Endothelial cell of umbilical vein (primary cell): ENCODE measurements around the gene PDCD2L. TPM values are rescaled to one million over a fixed set of nuclear protein-coding genes. Genes with fewer than 3 reads are reported as not detected.

ENCODE experiments used
- BruUV-seq: library from RNA; stranded (reverse); fragments of 400-500 nt; replicated peaks from 2 replicates; lab custom pipeline; 2021; lab: Mats Ljungman, UMichigan
- CTCF ChIA-PET: fragments of 300-600, 350-600 bp; sonication (Branson Sonifier 250); formaldehyde crosslinking; loops from one replicate; lab custom pipeline; 2021; ENCODE audit warnings: antibody characterized with exemption, inconsistent platforms; lab: Charles Lee
- POLR2A ChIA-PET: fragments of 300-600, 350-600 bp; sonication (Branson Sonifier 250); formaldehyde crosslinking; loops from one replicate; lab custom pipeline; 2021; ENCODE audit warnings: antibody characterized with exemption, inconsistent platforms; lab: Charles Lee
- DNase-seq: peaks from one replicate; pipeline ENCODE4 v3.0.0-alpha.2; 2011; ENCODE audit warnings: low read depth, low spot score
- FAIRE-seq: peaks from 2 replicates; lab custom pipeline; 2011; peaks lifted over from hg19 to GRCh38; lab: Jason Lieb, UNC
- H2AFZ ChIP-seq: 2 replicates; pipeline ENCODE4 v1.6.0; 2012; ENCODE audit warnings: low read depth, low read length, control low read depth, inconsistent platforms
- H3K27ac ChIP-seq: 2 replicates; pipeline ENCODE4 v1.5.1; 2011; ENCODE audit warnings: low read depth, mild to moderate bottlenecking, control low read depth, low read length, moderate library complexity; ENCODE audit not compliant: insufficient read depth
- H3K27me3 ChIP-seq, 2 experiments: 2 replicates each; pipeline versions ENCODE4 v1.6.0 to v1.6.1; 2011; ENCODE audit warnings: low read length in 2 of 2, mixed read lengths in 1 of 2; ENCODE audit not compliant: control insufficient read depth in 2 of 2, insufficient read depth in 2 of 2
- H3K36me3 ChIP-seq, 2 experiments: 2 replicates in 1 of 2; 3 replicates in 1 of 2; pipeline ENCODE4 v1.5.1; 2011; ENCODE audit warnings: low read length in 2 of 2, mild to moderate bottlenecking in 1 of 2, moderate library complexity in 1 of 2; ENCODE audit not compliant: control insufficient read depth in 2 of 2, insufficient read depth in 2 of 2; ENCODE audit errors: extremely low read depth in 1 of 2
- H3K4me1 ChIP-seq: 3 replicates; pipeline ENCODE4 v1.5.1; 2011; ENCODE audit warnings: mild to moderate bottlenecking, low read length; ENCODE audit not compliant: control insufficient read depth, insufficient read depth; ENCODE audit errors: extremely low read depth
- H3K4me2 ChIP-seq: 2 replicates; pipeline ENCODE4 v1.6.1; 2011; ENCODE audit warnings: low read length, control low read depth, mixed read lengths; ENCODE audit not compliant: insufficient read depth
- H3K4me3 ChIP-seq, 3 experiments: fragments of 200-600 bp in 1 of 3; sonication (generic), shearing (Covaris generic) in 1 of 3; replicated peaks in 1 of 3; 2 replicates each; pipeline ENCODE4 v1.5.1; 2011 to 2016; ENCODE audit warnings: control low read depth in 3 of 3, low read length in 3 of 3, mild to moderate bottlenecking in 2 of 3, inconsistent platforms in 1 of 3, low read depth in 1 of 3, moderate library complexity in 1 of 3; ENCODE audit not compliant: insufficient read depth in 1 of 3
- H3K79me2 ChIP-seq: 2 replicates; pipeline ENCODE4 v1.6.0; 2012; ENCODE audit warnings: low read length, inconsistent platforms; ENCODE audit not compliant: control insufficient read depth, insufficient read depth
- H3K9ac ChIP-seq: replicated peaks from 2 replicates; pipeline ENCODE3; 2011; ENCODE audit warnings: low read length, control low read depth; ENCODE audit not compliant: insufficient read depth; ENCODE audit errors: extremely low read depth
- H3K9me1 ChIP-seq: replicated peaks from 3 replicates; pipeline ENCODE4 v1.6.0; 2011; ENCODE audit warnings: mild to moderate bottlenecking, low read length; ENCODE audit not compliant: control insufficient read depth, insufficient read depth; ENCODE audit errors: extremely low read depth
- H3K9me3 ChIP-seq: replicated peaks from 2 replicates; pipeline ENCODE4 v1.5.1; 2012; ENCODE audit warnings: low read length, inconsistent platforms; ENCODE audit not compliant: control insufficient read depth, insufficient read depth
- H4K20me1 ChIP-seq: replicated peaks from 2 replicates; pipeline ENCODE3; 2011; ENCODE audit warnings: mild to moderate bottlenecking, low read length; ENCODE audit not compliant: control insufficient read depth, insufficient read depth; ENCODE audit errors: extremely low read depth
- CTCF ChIP-seq, 2 donors: IDR thresholded peaks; 1 replicate in 1 of 2; 2 replicates in 1 of 2; pipeline ENCODE4 v1.5.1; 2011; ENCODE audit warnings: low read length in 2 of 2, mild to moderate bottlenecking in 2 of 2, moderate library complexity in 2 of 2, control low read depth in 1 of 2, inconsistent platforms in 1 of 2, low read depth in 1 of 2; ENCODE audit not compliant: insufficient read depth in 1 of 2; ENCODE audit errors: extremely low read depth in 1 of 2
- FOS ChIP-seq: IDR thresholded peaks from 2 replicates; pipeline ENCODE4 v1.6.1; 2011; ENCODE audit warnings: mild to moderate bottlenecking, low read length, moderate library complexity, borderline replicate concordance; ENCODE audit not compliant: insufficient read depth
- dilution Hi-C: fragments of 300-500 bp; cut with MboI; formaldehyde crosslinking; loops from one replicate; pipeline ENCODE4 v1.15.0; 2019; ENCODE audit warnings: low sequenced_read_pairs; ENCODE audit not compliant: extremely low pct_ligation_motif_present
- intact Hi-C: fragments of 100-400 bp; cut with micrococcal nuclease; formaldehyde crosslinking; loops from one replicate; pipeline ENCODE4 v1.10.0; 2022
- polyA plus RNA-seq, 4 experiments: library from polyadenylated mRNA; depleted of rRNA in 3 of 4; stranded (reverse) in 3 of 4; unstranded in 1 of 4; fragments of >200 nt; gene quantifications; 2 replicates each; pipeline versions ENCODE4 v1.2.1 to v1.2.3, GENCODE V29; 2011 to 2012; ENCODE audit warnings: missing spikeins in 1 of 4
- total RNA-seq: library from RNA; stranded (reverse); gene quantifications from 2 replicates; pipeline ENCODE4 v1.2.3, GENCODE V29; 2021

The PDCD2L gene
- total and polyA plus RNA-seq, 2 donors (not counting 3 experiments of a cell fraction or from before 2014, with no cell fraction given): 12.4 to 20.3 TPM

- ChIA-PET CTCF (interaction anchor here (0.6 to 2.0 kb wide), 18 partner anchors 10 to 389 kb away, joined by 3 to 7 read pairs (median 4); partner anchors contain the start of gene GPI), POLR2A (no interaction called here)
- intact Hi-C loops: loop anchor here (5.0 to 10.0 kb wide), 2 partner anchors 64 to 216 kb away; partner anchors contain the start of gene GPI
- Histone ChIP-seq H3K9me3 (no peaks in the 10 kb centered on the region), H3K9me1 (no peaks in the 10 kb centered on the region), H4K20me1 (peaks cover 11% of the 10 kb centered on the region), H3K4me3 (peak overlapping the region in 1 of 3 experiments; percentile 86), H2AFZ (no peak overlapping the region), H3K4me1 (peaks cover 27% of the 10 kb centered on the region), H3K4me2 (peak overlapping the region; percentile 98), H3K27me3 (no peaks in the 10 kb centered on the region), H3K79me2 (peaks cover 71% of the 10 kb centered on the region), H3K27ac (no peak overlapping the region), H3K36me3 (peaks cover 6% of the 10 kb centered on the region in 2 experiments), H3K9ac (peak overlapping the region; percentile 14)
- dilution Hi-C loops: no loop called here
- DNase-seq (peak; percentile 73), FAIRE-seq (peak; percentile 61)
- TF ChIP-seq CTCF (IDR thresholded peaks at IDR 0.05; ENCODE audit: extremely low read depth in 1 of 2, insufficient read depth in 1 of 2, low read depth in 1 of 2, low read length in 2 of 2) (peak; percentile 64 to 66), FOS (no peak)
- BruUV-seq: no TSS peak
Observed at GRCh38 chr19:34430738-34431625, 26.8 kb downstream of the PDCD2L start.
